HG03280 (cell line): Measurements from ENCODE around the gene KCND1.

Source experiments
- ATAC-seq: cut with Tn5 transposase; IDR thresholded peaks from one replicate; pipeline ENCODE4 v1.9.1; 2021; ENCODE audit warnings: mild to moderate bottlenecking, moderate library complexity; ENCODE audit not compliant: unreplicated experiment

KCND1 gene

DNA sequence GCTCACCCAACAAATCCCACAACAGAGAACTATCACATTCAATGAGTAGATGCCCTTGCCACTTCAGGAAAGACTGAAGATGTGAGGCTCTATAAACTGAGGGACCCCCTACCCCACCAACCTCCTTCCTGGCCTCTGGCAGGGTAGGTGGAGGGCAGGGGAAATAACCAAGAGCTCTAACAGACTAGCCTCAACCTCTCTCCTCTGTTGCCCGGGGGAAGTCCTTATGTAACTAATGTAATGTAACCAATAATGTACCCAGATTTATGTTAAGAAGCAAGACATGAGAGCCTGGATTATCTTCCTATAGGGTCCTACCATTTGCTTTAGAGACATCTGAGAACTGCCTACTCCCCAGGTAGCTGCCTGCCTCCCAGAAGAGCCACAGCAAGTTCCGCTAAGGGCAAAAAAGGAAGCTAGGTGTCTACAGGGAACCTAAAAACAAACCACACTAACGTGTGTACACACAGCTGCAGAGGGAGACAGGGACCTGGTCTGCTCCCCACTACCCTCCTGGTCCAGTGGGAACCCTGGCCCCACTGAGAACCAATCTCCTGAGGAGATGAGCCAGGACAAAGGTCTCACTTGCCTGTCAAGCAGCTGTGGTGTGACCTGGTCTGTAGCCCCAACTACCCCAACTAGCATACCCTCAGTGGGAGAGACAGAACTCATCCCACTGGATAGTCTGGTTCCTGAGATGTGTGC lies 32.0 kb downstream of the KCND1 start:
- ATAC-seq, result no peak

DNA sequence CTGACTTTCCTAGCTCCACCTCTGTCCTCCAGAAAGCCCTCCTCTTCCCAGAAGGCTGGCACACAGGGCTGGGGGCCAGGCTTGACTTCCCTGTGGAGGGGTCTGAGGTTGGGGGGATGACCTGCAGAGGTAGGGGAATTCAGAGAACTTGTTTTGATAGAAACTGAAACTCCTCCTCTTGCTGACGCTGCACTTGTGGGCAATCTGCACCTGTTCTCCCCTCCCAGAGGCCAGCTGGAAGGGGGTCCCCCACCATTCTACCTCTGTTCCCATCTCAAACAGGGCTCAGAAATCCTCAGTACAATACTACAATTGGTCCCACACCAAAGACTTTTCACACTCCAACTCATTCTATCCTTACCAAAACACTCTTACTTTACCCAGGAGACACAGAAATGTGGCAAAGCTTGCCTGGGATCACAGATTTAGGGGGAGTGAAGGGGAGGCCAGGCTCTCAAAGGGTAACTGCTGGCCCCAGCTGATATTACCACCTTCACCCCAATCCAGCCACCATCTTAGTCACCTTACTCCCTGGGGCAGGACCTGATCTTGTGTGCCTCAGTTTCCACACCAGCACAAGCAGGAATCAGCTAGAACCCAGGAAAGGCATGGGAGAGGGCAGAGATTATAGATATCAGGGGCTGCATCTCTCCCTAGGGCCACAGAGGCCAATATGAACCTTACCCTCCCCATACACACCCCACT lies 32.8 kb downstream of the KCND1 start:
- peak; percentile 44 for ATAC-seq

DNA sequence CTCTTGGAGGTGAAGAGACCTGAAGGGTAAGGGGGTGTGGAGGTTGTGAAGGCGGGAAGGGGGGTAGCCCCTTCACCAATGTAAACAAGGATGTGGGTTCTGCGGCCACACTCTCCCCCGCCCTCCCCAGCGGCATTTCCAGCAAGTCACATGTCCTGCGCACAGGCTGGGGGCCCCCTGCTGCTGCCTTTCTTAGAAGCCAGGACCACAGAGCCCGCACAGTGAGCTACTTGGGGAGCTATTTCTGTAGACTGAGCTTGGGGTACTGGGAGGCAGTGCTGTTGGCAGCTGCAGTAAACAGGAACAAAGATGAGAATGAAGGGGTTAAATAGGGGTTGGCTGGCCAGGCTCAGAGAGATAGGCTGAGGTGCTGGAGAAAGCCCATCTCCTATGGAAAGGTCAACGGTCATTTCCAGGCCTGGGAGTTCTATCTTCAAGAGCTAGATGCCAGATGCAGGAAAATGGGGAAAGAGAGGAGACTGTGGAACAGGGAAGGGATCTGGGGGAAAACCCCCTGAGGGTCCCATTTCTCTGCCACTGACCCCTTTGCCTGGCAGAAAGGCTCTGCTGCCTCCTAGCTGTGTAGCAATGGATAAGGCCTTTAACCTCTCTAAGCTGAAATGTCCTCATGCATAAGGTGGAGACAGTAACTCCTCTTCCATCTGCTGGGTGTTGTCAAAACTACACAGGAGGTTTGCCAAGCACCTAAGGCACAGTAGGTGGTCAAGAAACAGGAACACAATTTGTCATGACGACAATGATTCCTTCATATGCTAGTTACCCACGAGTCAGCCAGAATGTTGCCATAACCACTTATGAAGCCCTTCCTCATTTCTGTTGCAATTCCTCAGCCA lies 34.4 kb downstream of the KCND1 start:
- peak; percentile 60 for ATAC-seq

DNA sequence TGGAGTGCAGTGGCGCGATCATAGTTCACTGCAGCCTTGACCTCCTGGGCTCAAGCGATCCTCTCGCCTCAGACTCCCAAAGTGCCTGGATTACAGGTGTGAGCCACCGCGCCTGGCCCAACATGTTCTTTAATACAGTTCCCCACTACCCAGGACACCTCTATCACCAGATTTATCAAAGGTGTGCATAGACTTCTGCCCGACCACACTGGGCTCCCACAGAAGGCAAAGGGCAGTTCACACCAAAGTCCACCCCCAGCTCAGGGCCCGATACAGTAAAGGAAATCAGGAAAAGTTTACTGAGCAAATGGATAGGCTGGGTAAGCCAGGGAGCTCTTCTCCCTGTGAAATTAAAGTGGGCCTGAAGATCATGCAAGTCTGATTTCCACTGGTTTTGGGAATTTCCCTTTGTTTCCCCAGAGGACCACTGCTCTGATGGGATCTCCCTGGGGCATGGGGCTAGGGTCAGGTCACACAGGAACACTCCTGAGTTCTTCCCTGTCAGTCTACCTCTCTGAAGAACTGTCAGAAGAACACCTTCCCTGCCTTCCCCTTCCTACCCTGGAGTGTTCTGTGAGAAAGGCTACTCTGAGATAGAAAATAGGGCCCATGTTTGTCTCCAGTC lies 35.1 kb downstream of the KCND1 start:
- ATAC-seq, result no peak

DNA sequence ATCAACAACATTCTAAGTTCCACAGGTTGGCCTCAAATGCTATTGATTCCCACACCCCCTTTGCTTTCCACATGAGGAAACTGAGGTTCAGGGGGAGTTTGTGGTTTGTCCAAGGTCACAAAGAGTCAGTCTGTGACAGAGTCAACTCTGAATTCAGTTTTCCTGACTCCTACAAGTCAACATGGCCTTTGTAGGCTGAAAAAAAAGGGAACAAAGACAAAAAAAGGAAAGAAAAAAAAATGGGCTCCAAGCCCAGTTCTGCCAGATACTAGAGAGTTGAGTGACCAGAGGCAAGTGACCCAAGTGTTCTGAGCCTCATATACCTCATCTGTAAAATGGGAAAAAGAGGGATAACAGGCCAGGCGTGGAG lies 36.4 kb downstream of the KCND1 start:
- ATAC-seq, result no peak

DNA sequence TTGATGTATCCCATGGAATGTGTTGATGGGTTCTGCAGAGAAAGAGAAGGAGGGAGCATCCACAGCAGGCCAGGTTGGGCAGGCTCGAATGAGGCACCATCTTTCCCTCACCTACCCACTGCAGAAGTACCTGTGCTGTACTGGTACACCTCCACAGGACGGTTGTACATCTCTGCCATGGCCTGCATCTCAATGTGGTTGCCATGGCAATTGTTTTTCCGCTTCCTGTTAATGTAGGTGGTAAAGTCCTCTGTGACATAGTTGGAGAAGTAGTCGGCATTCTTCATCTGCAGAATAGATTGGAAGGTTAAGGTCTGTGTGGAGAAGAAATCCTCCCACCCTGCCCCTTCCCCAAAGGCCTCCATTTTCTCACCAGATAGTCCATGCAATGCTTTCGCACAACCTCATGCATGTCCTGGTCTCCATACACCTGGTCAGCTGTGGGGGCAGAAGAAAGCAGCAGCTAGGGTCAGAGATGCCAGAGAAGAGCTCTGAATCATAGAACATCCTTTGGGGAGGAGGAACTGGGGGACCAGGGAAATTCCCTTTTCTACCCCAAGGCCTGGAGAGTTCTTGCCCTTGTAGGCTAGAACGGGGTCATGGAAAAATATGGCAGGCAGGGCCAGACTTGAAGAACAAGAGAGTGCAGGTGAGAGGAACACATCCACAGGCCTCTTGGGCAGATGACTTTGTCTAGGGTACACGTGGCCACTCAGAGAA lies 36.9 kb downstream of the KCND1 start:
- ATAC-seq, result no peak

DNA sequence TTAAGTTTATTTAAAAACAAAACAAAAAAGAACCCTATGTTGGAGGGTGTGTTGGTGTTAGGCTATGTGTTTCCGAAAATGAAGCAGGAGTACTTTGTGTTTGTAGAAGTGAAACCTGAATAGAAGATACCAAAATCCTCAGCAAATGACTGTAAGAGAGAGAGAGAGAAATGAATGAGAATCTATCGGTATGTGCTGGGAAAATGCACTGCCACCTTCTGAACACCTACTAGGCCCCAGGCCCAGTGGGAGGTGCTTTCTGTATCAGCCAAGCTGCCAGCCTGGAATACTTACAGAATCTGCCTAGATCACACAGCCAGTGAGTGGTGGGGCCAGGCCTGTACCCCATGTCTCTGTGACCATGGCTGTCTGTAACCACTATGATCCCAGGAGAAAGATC lies 37.9 kb downstream of the KCND1 start:
- no peak for ATAC-seq

DNA sequence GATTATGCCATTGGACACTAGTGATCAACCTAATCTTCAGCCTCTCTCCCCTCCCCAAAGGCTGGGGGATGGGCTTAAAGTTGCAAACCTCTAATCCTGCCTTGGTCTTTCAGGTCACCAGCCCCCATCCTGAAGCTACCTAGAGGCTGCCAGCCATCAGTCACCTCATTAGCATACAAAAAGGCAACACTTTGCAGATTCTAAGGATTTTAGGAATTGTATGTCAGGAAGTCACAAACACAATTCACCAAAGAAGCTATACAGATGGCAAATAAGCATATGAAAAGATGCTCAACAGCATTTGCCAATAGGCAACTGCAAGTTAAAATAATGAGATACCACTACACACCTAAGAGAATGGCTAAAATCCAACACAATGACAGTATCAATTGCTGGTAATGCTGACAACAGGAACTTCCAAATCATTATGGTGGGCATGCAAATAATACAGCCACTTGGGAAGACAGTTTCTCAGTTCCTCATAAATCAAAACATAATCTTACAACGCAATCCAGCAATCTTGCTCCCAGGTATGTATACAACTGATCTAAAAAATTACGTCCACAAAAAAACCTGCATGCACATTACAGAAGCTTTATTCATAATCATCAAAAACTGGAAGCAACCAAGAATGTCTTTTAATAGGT lies 43.8 kb downstream of the KCND1 start:
- ATAC-seq, result no peak

DNA sequence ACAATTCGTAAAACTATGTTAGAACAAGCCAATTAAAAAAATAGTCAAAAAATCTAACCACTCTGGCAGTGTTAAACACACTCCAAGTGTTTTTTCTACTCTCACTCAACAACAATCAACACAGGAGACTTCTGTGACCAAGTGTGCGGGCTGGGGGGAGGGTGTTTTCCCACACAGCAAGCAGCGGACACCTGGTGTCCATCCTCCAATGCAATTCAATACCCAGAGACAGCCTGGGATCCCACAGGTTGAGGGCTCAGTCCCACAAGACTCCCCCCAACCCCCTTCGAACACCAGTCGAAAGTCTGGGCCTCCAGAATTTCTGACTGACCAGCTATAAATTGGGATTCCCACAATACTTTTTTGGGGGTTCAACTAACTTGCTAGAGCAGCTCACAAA lies 44.5 kb downstream of the KCND1 start:
- no peak for ATAC-seq

DNA sequence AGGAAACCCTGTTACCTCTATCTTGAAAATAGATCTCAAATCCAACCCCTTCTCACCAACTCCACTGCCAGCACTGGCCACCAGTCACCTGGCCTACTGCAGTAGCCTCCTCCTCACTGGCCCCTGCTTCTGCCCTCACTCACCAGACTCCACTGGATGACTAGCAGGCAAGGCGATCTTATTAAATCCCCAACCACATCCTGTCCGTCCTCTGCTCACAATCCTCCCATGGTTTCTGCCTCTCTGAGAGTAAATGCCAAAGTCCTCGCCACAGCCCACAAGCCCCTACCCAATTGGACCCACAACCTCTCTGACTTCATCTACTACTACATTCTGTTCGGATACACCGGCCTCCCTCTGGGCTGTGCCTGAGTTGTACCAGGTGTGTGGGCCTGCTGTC lies 47.4 kb downstream of the KCND1 start:
- no peak for ATAC-seq

DNA sequence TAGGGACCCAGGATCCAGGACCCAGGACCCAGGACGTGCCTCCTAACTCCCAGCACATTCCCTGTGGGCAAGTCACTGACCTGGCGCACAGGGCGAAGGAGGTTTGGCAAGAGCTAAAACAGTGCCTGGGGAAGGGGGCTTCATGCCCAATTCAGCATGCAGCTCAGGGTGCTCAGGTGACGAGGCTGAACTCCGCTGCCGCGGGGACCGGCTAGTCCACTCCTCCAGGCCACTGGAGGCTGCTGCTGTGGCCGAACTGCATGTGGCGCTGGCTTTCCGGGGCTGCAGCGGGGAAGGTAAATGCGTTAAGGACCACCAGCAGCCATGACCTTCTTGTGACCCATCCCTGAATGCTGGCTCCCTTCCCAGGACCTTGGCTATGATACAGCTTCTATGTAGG lies 47.9 kb downstream of the KCND1 start:
- no peak for ATAC-seq

DNA sequence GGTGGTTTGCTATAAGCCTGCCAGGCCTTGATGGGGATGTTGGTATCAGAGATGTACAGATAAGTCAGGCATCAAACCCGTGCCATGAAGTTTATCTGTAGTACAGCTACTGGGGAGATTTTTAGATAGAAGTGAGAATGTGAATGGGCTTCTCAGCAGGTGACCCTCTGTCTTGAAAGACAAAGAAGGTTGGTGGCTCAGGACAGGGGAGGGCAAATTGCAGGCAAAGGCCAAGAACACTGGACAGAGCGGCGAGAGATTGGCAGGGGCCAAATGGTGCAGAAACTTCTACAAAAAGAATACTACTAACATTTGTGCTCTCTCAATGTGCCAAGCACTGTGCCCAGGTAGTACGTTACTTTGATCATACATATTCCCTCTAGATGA lies 50.9 kb downstream of the KCND1 start:
- ATAC-seq, result no peak

DNA sequence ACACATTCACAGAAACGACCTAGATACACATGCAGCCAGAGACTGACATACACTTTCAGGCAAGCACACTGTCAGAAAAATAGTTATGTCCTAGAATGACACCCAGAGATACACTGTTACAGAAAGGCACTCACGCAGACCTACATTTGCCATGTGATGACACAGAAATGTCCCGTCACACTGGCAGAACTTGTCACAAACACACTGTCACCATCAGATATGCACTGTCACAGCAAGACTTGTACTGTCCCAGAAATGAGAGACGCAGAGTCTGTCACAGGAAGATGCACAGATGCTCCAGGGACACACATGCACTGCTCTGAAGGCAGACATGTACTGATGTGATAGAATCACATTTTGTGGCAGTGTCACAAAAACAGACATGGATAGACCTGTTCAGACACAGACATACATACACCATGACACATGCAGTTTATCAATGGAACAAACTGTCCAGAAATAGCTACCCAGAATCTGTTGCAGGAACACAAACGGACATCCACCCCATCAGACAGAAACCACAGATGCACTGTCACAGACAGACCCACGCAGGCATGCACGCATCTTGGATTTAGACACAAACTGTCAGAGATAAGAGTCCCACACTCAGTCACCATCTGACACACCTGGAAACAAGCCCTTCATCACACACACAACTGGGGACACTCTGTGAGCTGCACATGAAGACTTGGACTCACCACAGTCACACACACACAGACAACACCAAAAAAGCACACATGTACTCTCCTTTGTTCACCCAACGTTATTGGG lies 51.5 kb downstream of the KCND1 start:
- no peak for ATAC-seq

DNA sequence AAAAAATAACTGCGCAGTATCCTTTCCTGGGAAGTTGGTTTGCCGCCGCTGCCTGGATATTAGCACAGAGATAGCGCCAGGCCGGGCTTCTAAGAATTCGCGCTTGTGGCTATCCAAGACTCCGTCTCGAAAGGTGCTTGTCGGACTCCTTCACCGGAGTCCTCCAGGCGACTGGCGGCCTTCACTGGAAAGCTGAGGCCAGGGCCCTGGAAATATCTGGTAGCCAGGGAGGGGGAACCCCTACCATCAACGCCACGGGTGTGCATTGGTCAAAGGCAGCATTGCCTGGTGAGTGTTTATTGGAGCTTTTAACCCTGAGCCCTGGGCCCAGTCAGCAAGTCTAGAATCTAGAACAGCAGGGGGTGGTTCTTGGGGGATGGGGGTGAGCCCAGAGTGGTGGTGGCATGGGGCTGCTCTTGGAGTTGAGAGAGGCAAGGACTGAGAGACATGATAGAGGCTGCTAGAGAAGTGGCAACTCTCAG lies 52.2 kb downstream of the KCND1 start:
- ATAC-seq, result peak; percentile 21

DNA sequence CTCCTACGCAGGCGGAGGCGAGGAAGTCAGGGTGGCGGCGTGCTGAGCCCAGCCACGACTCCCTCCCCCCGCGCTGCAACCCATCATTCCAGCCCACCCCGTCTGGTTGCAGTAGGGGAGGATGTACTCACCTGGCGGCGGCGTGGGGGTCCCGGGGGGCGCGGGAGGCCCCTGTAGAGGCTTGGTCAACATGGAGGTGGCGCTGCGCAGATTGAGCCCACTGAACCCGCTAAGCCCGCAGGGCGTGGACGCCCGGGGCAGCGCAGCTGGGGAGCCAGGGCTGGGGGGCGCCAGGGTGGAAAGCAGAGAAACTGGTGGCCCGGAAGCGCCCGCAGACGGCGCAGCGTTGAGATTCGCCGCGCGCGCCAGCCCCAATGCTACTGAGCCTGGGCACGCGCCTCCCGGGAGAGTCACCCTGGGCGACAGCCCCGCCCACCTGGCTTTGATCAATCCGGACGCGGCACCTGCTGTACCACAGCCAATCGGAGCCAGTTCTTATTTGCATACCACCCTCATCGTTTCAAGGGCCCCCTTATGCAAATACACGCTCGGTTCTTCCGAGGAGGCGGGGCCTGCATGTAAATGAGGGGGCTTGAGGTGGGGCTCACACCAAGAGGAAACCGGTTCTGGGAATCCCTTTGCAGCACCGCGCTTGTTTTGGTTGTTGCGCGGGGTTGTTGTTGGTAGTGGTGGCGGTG lies 52.9 kb downstream of the KCND1 start, which contains the start of gene PIM2:
PIM2 (minus strand) TSS at position 382 of the 698 bp plus-strand sequence; CDS start at position 192, 190 bp downstream.
- peak; percentile 72 for ATAC-seq

DNA sequence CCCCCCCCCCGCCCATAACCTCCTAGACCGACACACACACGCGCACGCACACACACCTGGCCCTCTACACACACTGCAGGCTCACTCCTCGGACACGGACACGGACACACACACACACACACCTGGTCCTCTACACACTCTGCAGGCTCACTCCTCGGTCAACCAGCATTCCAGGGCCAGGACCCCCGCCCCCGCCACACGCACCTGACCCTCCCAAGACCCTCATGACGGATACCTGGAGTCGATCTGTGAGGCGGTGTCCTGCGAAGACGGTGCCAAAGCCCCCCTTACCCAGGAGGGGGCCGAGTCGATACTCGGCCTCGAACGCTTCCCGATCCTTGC lies 53.4 kb downstream of the KCND1 start:
- ATAC-seq, result no peak

DNA sequence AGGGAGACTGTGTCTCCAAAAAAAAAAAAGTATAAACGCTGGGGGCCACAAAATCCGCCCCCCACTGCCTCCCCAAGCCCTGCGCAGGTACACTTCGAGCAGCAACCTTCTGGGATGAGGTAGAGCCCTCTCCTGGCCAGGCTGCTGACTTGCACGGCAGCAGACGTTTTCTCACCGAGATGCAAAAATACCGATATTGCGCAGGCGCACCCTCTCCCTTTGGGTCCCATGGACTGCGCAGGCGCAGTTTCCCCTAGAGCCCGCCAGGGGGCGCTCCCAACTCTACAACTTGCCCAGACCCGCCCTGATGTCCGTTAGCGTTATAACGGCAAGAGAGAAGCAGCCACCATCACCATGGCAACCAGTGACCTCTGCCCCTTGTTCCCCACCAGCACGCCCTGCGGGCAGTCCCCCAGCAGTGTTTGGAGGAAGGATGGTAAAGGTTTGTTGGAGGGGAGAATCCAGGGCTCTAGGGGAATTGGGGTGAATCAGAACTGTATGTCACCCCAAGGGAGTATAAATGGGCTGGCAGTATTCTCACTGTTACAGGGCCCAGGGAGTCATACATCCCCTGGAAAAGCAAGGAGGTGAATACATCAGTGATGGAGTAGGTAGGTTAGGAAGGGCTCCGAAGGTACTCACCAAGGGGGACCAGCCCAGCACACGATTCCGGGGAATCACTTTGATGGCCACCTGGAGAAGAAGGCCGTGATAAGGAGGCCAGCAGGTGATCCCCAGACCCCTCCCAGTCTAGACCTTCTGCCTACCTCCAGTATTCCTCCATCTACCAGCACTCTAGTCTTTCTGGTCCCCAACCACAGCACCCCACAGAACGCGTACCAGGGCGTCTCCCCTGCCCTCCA lies 54.3 kb downstream of the KCND1 start:
- peak; percentile 25 for ATAC-seq
